Gastrocnemius medialis (tissue), 4 donors: ENCODE measurements around the gene SMIM29.

Source experiments
- CTCF ChIP-seq, 5 experiments: fragments of 450-650 bp in 3 of 5; fragments of 200-600 bp in 2 of 5; sonication (generic) in 2 of 5; IDR thresholded peaks in 4 of 5; conservative IDR thresholded peaks in 1 of 5; 1 replicate in 4 of 5; 2 replicates in 1 of 5; pipeline ENCODE4 v1.5.1; 2016 to 2019; ENCODE audit warnings: antibody characterized with exemption in 5 of 5, mild to moderate bottlenecking in 3 of 5, moderate library complexity in 3 of 5
- POLR2A ChIP-seq, 2 donors: fragments of 450-650 bp; IDR thresholded peaks; one replicate each; pipeline ENCODE4 v1.6.1; 2017; ENCODE audit warnings: antibody characterized with exemption in 2 of 2, mild to moderate bottlenecking in 2 of 2, moderate library complexity in 2 of 2

- TF ChIP-seq POLR2A (IDR thresholded peaks at IDR 0.05) (no peak), CTCF (IDR thresholded peaks at IDR 0.05 in 4 of 5, conservative IDR thresholded peaks at IDR 0.05 in 1 of 5) (no peak)
Observed at GRCh38 chr6:34278833-34279232, 30.0 kb upstream of the SMIM29 start.
